GM18520 (cell line): ENCODE results near the gene TTC33.
"Not testable (repeated sequence)": the region's sequence is repeated elsewhere in the genome, so short reads cannot be mapped to it uniquely, and the experiment has no call there.

Experiments used
- ATAC-seq: cut with Tn5 transposase; IDR thresholded peaks from one replicate; pipeline ENCODE4 v1.9.1; 2021; ENCODE audit not compliant: unreplicated experiment

TTC33 gene

DNA sequence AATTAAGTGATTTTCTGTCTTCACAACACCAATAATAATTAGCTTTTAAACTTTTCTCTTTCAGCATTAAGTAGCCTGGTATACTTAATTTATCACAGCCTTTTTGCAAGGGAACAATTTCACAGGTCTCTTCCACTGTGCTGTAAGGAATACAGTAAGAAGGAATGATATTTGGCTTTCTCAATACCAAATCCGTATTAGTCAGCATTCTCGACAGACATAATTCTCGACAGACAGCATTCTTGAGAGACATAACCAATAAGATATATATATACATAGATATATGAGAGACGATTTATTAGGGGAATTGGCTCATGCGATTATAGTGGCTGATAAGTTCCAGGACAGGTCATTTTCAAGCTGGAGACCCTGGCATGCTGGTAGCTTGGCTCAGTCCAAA, 24.4 kb upstream of the TTC33 start:
- no peak for ATAC-seq

DNA sequence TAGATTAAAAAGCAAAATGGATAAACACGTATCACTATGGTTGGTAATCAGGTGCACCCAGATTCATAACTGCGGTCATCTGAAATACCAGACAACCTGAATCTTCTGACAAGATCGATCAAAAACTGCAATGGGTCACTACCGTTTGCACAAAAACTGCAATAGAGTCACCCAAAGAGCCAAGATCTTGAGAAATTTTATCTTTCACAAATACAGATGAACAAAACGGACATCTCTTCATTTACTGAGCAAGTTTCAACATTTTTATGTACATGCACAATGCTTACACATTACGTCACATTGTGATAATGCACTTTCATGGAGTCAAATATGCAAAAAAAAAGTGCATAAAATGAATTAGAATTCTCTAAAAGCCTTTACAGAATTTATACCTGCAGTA, 23.8 kb upstream of the TTC33 start:
- no peak for ATAC-seq

DNA sequence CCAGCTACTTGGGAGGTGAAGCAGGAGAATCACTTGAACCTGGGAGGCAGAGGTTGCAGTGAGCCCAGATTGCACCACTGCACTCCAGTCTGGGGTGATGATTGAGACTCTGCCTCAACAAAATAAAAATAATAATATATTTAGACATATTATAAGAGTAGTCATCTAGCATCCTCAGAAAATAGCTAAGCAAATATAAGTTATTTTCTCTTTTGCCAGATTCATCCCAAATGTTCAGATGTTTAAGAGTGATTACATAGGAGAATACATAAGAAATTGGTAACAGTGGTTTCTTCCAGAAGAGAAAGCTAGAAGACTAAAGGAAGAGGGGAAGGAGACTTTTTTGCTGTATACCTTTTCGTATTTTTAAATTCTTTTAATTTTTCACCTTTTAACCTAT, 22.4 kb upstream of the TTC33 start:
- ATAC-seq = no peak

DNA sequence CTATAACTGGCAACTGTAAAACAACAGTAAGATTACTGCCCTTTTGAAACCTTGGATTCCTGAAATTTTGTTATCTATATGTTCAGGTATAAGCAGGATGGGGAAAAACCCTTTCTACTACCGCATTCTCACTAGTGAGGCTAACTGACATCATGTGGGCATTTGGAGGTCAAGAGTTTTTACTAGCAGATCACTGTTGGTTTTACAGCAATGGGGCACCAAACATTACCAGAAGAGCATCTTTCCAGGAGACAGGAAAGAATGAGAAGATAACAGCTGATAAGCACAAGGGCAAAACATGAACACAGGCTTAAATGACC, 20.9 kb upstream of the TTC33 start:
- ATAC-seq = no peak

DNA sequence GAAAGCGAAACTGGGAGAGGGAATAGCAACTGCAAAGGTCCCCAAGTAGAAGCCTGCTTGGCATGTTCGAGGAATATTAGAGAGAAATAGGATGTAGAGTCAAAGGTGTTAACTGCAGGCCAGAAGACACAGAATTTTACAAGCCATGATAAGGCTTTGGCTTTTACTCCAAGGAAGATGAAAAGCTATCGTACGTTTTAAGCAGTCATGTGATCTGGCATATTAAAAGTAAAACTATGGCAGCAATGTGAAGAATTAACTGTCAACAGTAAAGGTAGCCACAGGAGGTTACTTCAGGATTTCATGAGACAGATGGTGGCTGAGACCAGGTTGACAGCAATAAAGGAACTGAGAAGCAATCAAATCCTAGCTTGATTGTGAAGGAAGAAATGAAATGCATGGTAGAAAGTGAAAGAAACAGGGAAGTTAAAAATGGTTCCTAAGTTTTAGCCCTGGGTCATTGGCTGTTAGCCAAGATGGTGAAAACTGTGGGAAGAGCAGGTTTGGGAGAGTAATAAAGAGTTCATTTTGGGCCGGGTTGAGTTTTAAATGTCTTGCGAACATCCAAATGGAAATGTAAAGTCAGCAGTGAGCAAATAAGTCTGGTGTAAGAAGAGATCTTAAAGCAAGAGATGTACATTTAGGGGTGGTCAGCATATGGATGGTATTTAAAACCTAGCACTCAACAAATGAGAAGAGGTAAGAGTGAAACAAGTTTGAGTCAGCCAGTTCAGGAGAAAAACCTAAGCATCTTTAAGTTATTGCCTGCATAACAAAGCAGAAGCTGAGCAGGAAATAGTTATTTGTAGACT, 20.3 kb upstream of the TTC33 start:
- ATAC-seq = no peak

DNA sequence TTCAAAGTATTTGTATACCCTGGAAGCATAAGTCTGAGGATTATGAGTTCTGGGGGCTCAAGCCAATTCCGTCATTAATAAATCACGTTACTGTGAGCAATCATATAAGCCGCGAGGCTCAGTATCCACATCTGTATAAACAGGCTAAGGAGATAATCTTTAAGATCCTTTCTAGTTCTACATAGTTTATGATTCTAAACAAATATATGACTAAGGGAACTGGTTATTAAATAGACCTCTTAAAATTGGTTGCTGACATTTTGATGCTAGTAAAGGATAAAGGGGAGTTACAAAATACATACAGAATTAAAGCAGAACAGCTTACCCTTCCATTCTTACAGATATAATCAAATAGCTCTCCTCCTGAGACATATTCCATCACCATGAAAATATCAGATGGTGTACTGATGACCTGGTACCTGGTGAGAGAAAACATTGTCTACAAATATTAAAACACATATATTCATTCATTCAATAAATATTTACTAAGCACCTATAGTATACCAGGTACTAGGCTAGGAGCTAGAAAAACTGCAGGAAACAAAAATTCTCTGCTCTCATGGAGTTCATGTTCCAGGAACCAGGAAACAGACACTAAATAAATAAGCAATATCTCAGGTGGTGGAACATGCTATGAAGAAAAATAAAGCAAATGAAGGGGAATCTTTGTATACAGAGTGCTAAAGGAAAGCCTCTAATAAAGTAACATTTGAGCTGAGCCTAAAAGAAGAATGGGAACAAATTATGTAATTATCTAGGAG, 19.5 kb upstream of the TTC33 start:
- no peak for ATAC-seq

DNA sequence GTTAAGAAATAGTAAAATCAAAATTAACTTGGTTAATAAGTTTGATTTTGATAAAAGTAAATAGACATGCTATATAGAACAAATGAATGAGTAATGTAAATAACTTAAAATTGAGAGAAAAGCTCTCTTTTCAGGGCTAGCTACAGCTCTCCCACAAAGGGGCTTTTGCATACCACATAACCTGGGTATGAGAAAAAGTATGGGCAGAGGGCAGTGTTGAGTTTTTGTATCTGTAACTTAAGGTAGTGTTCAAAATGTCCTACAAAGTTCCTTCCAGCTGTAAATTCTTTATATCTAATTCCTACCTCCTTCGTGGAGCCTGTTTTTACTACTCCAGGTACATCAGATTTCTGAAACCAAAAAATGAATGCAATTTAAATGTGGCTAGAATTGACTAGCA, 18.9 kb upstream of the TTC33 start:
- no peak for ATAC-seq

DNA sequence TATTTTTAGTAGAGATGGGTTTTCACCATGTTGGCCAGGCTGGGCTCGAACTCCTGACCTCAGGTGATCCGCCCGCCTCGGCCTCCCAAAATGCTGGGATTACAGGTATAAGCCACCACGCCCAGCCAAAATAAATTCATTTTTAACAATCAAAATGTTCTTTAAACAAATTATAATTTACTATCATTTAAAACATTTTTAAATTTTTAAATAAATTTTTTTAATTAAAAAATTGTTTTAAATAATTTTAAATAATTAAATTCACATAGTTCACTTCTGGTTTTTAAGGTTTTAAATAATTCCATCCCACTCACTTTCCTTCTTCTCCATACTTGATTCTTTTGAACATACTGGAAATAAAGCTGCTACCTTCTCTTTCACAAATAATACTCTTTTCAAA, 15.0 kb upstream of the TTC33 start:
- ATAC-seq = no peak

DNA sequence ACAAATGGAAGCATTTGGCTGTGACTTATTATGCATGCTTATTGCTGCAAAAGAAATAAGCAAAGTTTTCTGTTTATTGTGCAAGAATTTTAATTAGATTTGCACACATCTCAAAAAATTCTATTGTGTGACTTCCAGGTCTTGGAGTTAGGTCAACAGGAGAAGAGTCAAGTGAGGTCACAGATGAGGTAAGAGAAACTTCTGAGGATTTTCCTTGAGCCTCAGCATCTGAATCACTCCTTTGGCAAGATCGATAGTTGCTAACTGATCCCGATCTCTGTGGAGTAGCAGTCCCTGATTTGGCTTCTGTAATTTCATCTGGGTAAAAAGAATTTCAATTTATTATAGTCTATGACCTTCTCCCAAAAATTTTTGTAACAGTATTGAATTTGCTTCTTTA, 6.9 kb upstream of the TTC33 start:
- no peak for ATAC-seq

DNA sequence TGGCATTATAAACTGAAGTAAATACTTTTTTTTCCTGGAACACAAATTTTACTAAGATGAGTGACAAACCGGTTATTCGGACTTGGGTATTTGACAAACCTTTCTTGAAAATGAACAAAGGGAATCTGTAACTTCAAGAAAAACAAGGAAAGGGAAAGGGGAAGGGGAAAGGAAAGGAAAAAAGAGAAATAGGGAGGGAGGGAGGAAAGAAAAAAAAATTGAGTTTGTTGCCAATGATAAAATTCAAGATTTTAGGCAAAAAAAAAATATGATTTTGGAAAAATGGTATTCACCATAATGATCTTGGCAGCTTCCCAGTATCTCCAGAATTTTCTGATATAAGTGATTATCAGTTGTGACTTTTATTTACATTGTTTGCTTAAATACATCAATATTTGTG, 1.6 kb upstream of the TTC33 start:
- ATAC-seq = no peak

DNA sequence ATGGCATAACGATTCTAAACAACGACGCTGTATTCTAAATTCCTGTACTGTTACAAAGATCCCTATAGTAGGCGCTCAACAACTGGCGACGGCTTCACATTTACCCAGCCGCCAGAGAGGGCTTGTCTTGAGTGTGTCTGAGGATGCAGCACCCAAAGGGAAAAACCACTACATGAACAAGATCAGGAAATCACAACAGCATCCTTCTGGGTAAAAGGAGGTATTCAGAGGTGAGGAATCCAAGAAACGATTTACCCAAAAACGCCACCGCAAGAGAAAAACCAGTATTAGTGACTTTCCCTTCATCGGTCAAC, 711 bp downstream of the TTC33 start:
- ATAC-seq = peak; percentile 74

DNA sequence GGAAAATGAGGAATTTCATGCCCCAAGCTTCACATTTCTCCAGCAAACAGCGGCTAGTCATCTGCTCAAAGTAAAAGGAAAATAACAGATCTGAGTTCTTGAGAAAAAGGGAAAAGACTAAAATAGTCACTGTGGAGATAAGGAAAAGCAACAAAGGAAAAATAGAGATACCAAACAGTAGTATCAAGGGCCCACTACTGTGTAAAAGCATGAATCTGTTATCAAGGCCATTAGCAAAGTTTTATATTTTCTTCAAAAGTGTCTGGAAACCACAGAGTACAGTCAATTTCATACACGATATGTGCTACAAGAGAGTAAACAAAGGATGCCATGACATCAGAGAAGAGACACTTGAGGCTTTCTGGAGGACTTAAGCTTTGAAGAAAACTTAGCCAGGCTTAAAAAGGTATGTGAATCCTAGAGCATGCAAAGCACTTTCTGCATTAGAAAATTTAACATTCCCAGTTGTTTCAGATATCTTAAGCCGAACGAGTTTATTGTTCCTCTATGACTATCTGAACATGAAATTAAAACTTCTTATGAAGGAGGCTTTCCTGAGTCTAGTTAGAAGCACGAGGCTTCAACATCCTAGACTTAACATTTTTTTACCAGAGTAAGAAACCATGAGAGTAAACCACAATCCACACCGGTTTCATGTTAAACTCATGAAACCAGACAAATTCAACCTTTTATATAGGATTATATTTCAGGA, 1.2 kb downstream of the TTC33 start:
- peak; percentile 13 for ATAC-seq

DNA sequence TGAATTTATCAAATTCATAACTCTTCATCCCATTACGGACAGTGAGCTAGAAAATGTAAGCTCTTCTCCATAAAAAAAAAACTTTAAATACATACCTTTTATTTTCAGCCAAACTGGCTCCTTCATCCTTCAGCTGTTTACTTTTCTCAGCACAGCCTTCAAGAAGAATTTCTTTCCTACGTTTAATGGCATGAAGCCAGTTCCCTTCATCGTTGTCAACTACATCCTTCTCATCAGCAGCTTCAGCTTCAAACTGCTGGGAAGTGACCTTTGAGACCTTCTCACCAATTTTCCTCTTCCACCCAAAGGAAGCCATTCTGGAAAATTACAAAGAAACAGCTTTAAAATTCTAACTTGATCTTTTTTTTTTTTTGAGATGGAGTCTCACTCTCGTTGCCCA, 9.1 kb downstream of the TTC33 start:
- no peak for ATAC-seq

DNA sequence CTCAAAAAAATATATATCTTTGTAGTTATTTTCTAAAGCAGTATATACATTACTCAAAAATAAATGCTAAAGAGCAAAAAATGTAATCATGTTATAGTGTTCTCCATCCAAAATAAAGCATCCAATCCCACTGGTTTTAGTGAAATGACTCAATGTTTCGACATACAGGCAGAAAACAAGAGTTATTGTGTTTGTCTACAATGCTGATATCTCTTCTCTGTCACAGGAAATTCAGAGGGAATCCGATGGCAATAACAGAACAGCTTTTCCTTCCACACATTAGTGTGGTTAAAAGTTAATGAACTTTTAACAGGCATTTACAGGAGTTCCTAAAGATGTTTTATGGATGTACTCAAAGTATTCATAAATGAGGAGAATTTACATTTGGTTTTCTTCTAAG, 12.0 kb downstream of the TTC33 start:
- ATAC-seq = no peak

DNA sequence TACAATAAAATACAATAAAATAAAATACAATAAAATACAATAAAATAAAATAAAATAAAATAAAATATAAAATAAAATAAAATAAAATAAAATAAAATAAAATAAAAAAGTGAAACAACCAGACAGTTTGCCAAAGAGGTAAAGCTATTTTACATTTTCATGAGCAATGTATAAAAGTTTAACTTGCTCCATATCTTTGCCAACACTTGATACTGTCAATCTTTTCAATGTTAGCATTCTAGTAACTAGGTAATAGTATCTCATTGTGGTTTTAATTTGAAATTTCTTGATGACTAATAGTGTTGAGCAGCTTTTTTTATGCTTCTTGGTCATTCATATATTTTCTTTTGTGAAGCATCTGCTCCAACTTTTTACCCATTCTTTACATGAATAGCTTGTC, 17.3 kb downstream of the TTC33 start:
- ATAC-seq = no peak

DNA sequence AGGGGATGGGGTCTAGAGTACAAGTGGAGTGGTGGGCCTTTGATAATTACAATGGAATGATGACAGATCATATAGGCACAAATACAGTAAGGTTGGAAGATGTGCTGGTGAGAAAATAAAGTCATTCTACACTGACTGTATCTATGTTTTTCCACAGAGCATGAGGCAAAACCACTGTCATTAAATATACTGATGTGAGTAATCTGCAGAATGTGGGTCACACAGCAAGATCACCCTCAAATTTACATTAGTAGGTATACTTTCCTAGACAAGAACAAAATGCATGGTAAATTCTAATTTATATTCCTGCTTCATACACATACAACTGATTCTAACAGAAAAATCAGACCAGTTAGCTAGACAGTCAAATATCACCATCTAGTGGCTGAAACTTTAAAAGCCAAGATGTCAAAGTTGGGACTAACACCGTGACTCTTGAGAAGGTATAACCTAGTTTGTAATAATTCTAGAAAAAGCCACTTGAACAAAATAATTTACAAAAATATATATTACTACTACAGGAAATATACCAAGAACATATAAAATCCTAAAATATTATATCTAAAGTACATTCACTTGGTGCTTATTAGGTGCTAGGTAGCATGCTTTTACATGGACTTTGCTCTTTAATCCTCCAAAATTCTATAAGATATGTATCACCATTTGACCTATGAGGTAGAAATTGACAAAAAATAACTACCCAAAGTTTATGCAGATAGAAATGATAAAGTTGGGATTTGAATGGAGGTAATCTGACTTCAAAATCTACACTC, 19.5 kb downstream of the TTC33 start:
- peak; percentile 67 for ATAC-seq

DNA sequence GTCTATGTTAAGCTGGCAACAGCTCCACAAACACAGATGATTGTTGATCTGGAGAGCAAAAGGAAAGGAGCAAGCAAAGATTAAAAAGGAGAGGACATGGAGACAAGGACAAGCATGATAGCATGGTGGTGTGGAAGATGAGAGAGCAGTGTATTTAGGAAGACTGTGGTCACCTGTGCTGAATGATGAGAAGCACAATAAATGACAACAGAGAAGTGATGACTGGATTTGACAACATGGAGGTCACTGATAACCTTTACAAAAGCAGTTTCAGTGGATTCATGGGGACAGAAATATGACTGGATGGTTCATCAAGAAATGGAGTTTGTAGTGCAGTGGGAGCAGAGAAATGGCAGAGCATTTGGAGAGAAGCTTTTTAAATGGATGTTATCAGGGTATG, 20.2 kb downstream of the TTC33 start:
- ATAC-seq = no peak

DNA sequence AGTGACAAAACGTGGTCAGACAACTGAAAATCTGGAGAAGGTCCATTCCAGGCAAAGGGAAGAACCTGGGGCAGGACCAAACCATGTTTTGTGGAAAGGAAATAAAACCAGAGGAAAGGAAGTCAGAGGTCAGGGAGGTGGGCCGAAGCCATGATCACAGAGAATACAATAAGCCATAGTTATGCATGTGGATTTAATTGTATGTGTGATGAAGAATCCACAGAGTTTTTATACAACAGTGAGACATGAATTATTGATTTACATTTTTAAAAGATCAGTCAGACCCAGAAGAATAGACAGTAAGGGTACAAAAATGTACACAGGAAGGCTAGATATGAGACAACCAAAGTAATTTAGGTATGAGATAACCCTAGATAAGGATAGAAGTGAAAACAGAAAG, 20.8 kb downstream of the TTC33 start:
- no peak for ATAC-seq

DNA sequence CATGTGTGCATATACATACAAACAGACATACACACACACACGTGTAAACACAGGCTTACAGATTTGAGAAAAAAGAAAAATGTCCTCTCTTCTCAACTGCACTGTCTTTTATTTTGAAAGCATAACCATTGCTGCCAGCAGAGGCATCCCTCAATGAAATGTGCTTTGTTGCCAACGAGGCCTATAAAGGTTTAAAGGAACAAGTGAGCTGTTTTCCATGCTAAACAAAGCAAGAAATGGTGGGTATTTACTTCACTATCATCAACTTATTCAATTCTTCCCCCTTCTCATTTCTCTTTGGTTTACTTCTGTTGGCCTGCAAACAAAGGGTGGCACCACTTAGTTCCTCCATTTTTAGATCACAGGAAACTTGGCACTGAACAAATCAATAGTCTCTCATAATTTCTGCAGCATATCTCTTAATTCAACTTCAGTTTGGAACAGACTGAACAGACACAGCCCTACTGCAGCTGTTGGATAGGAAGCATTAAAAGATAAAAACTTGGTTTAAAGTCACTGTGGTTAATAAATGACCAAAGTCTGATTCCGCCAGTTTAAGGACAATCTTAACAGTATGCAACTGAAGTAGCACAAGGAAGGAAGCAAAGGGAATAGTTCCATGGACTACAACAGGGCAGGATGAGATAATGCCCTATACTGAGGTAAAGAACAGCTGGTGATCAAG, 21.7 kb downstream of the TTC33 start:
- no peak for ATAC-seq

DNA sequence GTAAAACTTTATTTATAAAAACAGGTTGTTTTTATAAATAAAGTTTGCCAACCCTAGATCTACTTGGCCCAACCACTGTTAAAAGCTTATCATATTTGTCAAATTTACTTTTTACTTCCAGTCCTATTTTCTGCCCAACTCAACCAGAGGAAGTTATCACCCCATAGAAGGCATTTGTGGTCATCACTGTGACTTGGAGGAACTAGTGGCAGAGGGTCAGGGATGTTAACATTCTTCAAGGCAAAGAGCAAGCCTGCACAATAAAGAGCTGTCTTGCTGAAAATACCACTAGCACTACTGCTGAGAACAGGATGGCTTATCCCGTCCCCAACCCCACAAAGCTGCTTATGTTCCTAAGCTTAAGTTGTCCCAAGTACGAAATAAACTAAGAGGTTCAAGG, 22.3 kb downstream of the TTC33 start:
- no peak for ATAC-seq

DNA sequence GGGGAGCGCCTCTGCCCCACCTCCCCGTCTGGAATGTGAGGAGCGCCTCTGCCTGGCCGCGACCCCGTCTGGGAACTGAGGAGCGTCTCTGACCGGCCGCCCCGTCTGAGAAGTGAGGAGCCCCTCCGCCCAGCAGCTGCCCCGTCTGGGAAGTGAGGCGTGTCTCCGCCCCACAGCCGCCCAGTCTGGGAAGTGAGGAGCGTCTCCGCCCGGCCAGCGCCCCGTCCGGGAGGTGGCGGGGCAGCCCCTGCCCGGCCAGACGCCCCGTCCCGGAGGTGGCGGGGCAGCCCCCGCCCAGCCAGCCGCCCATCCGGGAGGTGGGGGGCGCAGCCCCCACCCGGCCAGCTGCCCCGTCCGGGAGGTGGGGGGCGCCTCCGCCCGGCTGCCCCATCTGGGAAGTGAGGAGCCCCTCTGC, 33.3 kb downstream of the TTC33 start:
- not testable (repeated sequence) for ATAC-seq
